HL-60 (cell line): ENCODE results near the gene GOLGB1.

ENCODE experiments used
- DNase-seq, 2 experiments: peaks; one replicate each; pipeline ENCODE4 v3.0.0-alpha.2; 2010 to 2020; ENCODE audit warnings: low read depth in 1 of 2, low spot score in 1 of 2
- H3K27ac ChIP-seq: fragments of 250-450 bp; sonication (Bioruptor Pico); replicated peaks from 2 replicates; pipeline ENCODE4 v1.5.1; 2020; ENCODE audit warnings: mild to moderate bottlenecking, moderate library complexity
- H3K27me3 ChIP-seq: fragments of 250-450 bp; sonication (Bioruptor Pico); 2 replicates; pipeline ENCODE4 v1.5.1; 2021; ENCODE audit warnings: mild to moderate bottlenecking, moderate library complexity; ENCODE audit not compliant: insufficient read depth, poor library complexity, severe bottlenecking
- H3K4me3 ChIP-seq: replicated peaks from 2 replicates; pipeline ENCODE4 v1.5.1; 2011; ENCODE audit warnings: mild to moderate bottlenecking, control low read depth, low read length; ENCODE audit not compliant: insufficient read depth
- CTCF ChIP-seq: IDR thresholded peaks from one replicate; pipeline ENCODE4 v1.5.1; 2011; ENCODE audit warnings: low read length, control low read depth, inconsistent platforms; ENCODE audit not compliant: insufficient read depth
- GABPA ChIP-seq: IDR thresholded peaks from 2 replicates; pipeline ENCODE4 v1.6.1; 2012; ENCODE audit warnings: low read depth
- POLR2AphosphoS5 ChIP-seq: IDR thresholded peaks from 2 replicates; pipeline ENCODE4 v1.6.1; 2012; ENCODE audit warnings: low read depth
- REST ChIP-seq: IDR thresholded peaks from 2 replicates; pipeline ENCODE4 v1.6.1; 2012; ENCODE audit warnings: low read depth; ENCODE audit not compliant: insufficient replicate concordance
- SPI1 ChIP-seq: IDR thresholded peaks from 2 replicates; pipeline ENCODE4 v1.6.1; 2012; ENCODE audit warnings: low read depth, mild to moderate bottlenecking, borderline replicate concordance

GOLGB1 gene

DNA sequence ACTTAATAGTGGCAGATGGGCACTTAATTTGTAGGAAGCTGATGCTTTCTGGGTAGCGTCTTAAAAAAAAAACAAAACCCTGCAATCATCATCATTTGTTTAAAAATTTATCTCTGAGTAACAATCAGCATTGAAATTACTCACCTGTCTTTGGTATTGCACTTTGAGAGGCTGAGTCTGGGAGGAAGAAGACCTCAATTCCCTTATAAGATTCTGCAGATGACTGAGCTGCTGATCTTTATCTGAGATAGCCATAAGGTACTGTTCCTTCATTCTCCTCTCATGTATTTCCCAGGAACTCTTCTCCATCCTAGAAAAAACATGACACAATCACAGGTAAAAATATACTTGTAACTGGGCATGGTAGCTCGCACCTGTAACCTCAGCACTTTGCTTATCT lies 72.4 kb downstream of the GOLGB1 start:
- Histone ChIP-seq H3K27me3 (no peaks in the 10 kb centered on the region), H3K4me3 (no peak overlapping the region), H3K27ac (no peak overlapping the region)
- TF ChIP-seq SPI1 = no peak
- no peak for TF ChIP-seq REST
- no peak for TF ChIP-seq GABPA
- no peak for TF ChIP-seq CTCF
- no peak for TF ChIP-seq POLR2AphosphoS5
- DNase-seq = no peak

GRCh38 chr3:121670676-121671075 lies 78.9 kb downstream of the GOLGB1 start:
- TF ChIP-seq CTCF (no peak), POLR2AphosphoS5 (no peak), SPI1 (no peak), GABPA (no peak), REST (no peak)

GRCh38 chr3:121667333-121667732 lies 82.2 kb downstream of the GOLGB1 start:
- Histone ChIP-seq H3K27ac (peak overlapping the region; percentile 38), H3K27me3 (no peaks in the 10 kb centered on the region), H3K4me3 (no peak overlapping the region)
- no peak for TF ChIP-seq POLR2AphosphoS5
- TF ChIP-seq GABPA = no peak
- peak; percentile 79 for TF ChIP-seq SPI1
- no peak for TF ChIP-seq CTCF
- peak in 1 of 2 experiments; percentile 57 for DNase-seq

More at GRCh38 chr3:121670676-121671075, 78.9 kb downstream of the GOLGB1 start:
- no peak for DNase-seq
- no peaks in the 10 kb centered on the region for H3K27me3 ChIP-seq
- no peak overlapping the region for H3K27ac ChIP-seq
- H3K4me3 ChIP-seq = no peak overlapping the region

DNA sequence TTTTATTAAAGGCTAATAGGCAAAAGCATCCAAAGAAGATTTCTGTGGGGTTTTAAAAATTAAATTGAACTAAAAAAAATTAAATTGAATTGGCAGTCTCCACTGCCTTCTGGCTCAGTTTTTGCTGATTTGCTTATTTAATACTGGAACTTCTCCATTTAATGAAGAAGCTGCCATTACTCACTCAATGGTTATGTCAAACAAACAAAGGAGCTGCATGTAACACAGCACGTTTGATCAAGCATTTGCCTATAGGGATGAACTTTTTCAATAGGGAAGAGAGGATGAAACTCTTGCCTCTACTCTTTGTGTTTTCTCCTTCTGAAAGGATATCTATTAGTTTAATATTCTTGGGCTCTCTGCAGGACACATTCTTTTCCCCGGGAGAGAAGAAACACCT lies 84.1 kb downstream of the GOLGB1 start:
- Histone ChIP-seq H3K27ac (no peak overlapping the region), H3K4me3 (no peak overlapping the region), H3K27me3 (no peaks in the 10 kb centered on the region)
- TF ChIP-seq CTCF = no peak
- no peak for TF ChIP-seq POLR2AphosphoS5
- no peak for TF ChIP-seq REST
- TF ChIP-seq GABPA = no peak
- no peak for TF ChIP-seq SPI1
- no peak for DNase-seq
